ENCODE measurements around the gene EPN2. TPM values are rescaled to one million over a fixed set of nuclear protein-coding genes. Genes with fewer than 3 reads are reported as not detected.

Gene EPN2
- polyA plus RNA-seq, 3 donors: 0.93 TPM; not detected in 2

- Mint-ChIP-seq H3K27me3 (ENCODE audit: low read depth in 3 of 3) (peaks cover 74 to 85% (median 85%) of the 10 kb centered on the region in 3 donors), H3K9me3 (peaks cover 0 to 3% (median 0%) of the 10 kb centered on the region in 7 donors), H3K4me1 (peaks cover 22% of the 10 kb centered on the region), H3K36me3 (peaks cover 0 to 3% of the 10 kb centered on the region in 2 donors), H3K27ac (peak overlapping the region in 2 of 7 donors; percentile 40 to 42), H3K4me3 (peak overlapping the region in 1 of 2 donors; percentile 53)
- peak in 1 of 3 donors; percentile 14 for DNase-seq
- 100% methylated on average over 1 of the region's 3 CpGs for WGBS (ENCODE audit: insufficient coverage)
- intact Hi-C loops (cut with micrococcal nuclease): no loop called here
- Histone ChIP-seq H3K27ac (ENCODE audit: low read depth in 1 of 2, low read length in 2 of 2) (no peak overlapping the region), H3K4me2 (replicated peaks; ENCODE audit: extremely low read depth, low read length, poor library complexity, severe bottlenecking) (no peak overlapping the region), H3K4me3 (replicated peaks in 1 of 3; ENCODE audit: low read depth in 2 of 3, low read length in 3 of 3) (no peak overlapping the region), H3K4me1 (ENCODE audit: control insufficient read depth in 1 of 2, insufficient read depth in 2 of 2, low read length in 2 of 2) (peaks cover 13 to 17% of the 10 kb centered on the region in 2 donors), H3K36me3 (replicated peaks in 1 of 2; ENCODE audit: control insufficient read depth in 1 of 2, insufficient read depth in 2 of 2, low read length in 2 of 2) (no peaks in the 10 kb centered on the region), H3K9me3 (replicated peaks in 1 of 2; ENCODE audit: control insufficient read depth in 1 of 2, insufficient read depth in 1 of 2, low read length in 2 of 2) (peaks cover 0 to 1% of the 10 kb centered on the region in 2 donors), H2AFZ (ENCODE audit: insufficient read depth, low read depth, low read length, poor library complexity, severe bottlenecking) (no peak overlapping the region), H3K9ac (ENCODE audit: insufficient read depth, low read length, poor library complexity, severe bottlenecking) (no peak overlapping the region), H4K20me1 (ENCODE audit: insufficient read depth, low read length) (no peaks in the 10 kb centered on the region), H3K79me2 (ENCODE audit: insufficient read depth, low read length) (no peaks in the 10 kb centered on the region), H3K27me3 (ENCODE audit: control insufficient read depth in 2 of 2, insufficient read depth in 2 of 2, low read length in 2 of 2) (peaks cover 21 to 73% of the 10 kb centered on the region in 2 donors)
- no peak for TF ChIP-seq CTCF (IDR thresholded peaks at IDR 0.05)
Measured at GRCh38 chr17:19294443-19294842, 57.3 kb downstream of the EPN2 start.

DNA sequence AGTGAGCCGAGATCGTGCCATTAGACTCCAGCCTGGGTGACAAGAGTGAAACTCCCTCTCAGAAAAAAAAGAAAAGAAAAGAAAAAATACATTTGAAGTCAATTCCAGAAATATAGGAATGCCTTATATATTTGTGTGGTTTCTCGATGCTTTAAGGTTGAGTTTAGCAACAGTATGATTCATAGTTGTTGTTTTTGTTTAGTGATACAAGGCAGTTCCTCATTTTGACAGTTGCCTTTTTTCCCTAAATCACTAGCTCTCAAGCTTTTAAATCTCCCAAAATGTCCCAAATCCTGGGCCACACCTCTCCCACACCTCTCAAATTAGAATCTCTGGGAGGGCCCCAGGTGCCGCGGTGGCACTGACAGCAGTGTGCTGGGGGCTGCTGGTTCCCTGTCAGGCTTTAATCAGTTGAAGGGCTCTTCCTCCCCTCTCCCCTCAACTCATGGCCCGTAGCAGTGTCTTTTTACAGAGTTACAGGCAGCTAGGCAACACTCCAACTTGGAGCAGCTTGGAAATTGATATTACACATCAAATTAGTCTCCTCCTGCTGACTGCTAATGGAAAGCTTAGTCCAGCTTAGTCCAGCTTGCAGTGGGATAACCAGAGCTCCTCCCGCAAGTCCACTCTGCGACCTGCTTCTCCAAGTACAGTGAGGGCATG, 58.4 kb downstream of the EPN2 start:
- intact Hi-C loops (cut with micrococcal nuclease): loop anchor here in 1 of 2 donors (5.0 kb wide), 1 partner anchor 42 kb away; no protein-coding TSS in a partner anchor
- H3K36me3 Mint-ChIP-seq: peaks cover 0 to 6% of the 10 kb centered on the region in 2 donors
- H3K4me2 ChIP-seq (replicated peaks; ENCODE audit: extremely low read depth, low read length, poor library complexity, severe bottlenecking): no peak overlapping the region
- peaks cover 28 to 74% of the 10 kb centered on the region in 2 donors for H3K27me3 ChIP-seq (ENCODE audit: control insufficient read depth in 2 of 2, insufficient read depth in 2 of 2, low read length in 2 of 2)
- peak overlapping the region in 1 of 2 donors; percentile 59 for H3K4me3 Mint-ChIP-seq
- H3K9me3 Mint-ChIP-seq: peaks cover 0 to 4% (median 0%) of the 10 kb centered on the region in 7 donors
- no peaks in the 10 kb centered on the region for H3K79me2 ChIP-seq (ENCODE audit: insufficient read depth, low read length)
- no peak overlapping the region for H2AFZ ChIP-seq (ENCODE audit: insufficient read depth, low read depth, low read length, poor library complexity, severe bottlenecking)
- H3K27me3 Mint-ChIP-seq (ENCODE audit: low read depth in 3 of 3): peaks cover 77 to 85% (median 82%) of the 10 kb centered on the region in 3 donors
- H3K4me1 ChIP-seq (ENCODE audit: control insufficient read depth in 1 of 2, insufficient read depth in 2 of 2, low read length in 2 of 2): peaks cover 4 to 8% of the 10 kb centered on the region in 2 donors
- no peaks in the 10 kb centered on the region for H4K20me1 ChIP-seq (ENCODE audit: insufficient read depth, low read length)
- DNase-seq: peak; percentile 14 to 63 (median 58)
- H3K4me1 Mint-ChIP-seq: peaks cover 15% of the 10 kb centered on the region
- no peak for TF ChIP-seq CTCF (IDR thresholded peaks at IDR 0.05)
- WGBS (ENCODE audit: insufficient coverage): 94% methylated on average over 2 of the region's 8 CpGs
- H3K27ac Mint-ChIP-seq: peak overlapping the region in 2 of 7 donors; percentile 10 to 50
- no peaks in the 10 kb centered on the region for H3K36me3 ChIP-seq (replicated peaks in 1 of 2; ENCODE audit: control insufficient read depth in 1 of 2, insufficient read depth in 2 of 2, low read length in 2 of 2)
- no peak overlapping the region for H3K9ac ChIP-seq (ENCODE audit: insufficient read depth, low read length, poor library complexity, severe bottlenecking)
- no peak overlapping the region for H3K4me3 ChIP-seq (replicated peaks in 1 of 3; ENCODE audit: low read depth in 2 of 3, low read length in 3 of 3)
- H3K9me3 ChIP-seq (replicated peaks in 1 of 2; ENCODE audit: control insufficient read depth in 1 of 2, insufficient read depth in 1 of 2, low read length in 2 of 2): peaks cover 0 to 6% of the 10 kb centered on the region in 2 donors
- H3K27ac ChIP-seq (ENCODE audit: low read depth in 1 of 2, low read length in 2 of 2): no peak overlapping the region

Measured in CD14-positive monocyte (primary cell).